Endothelial cell of hepatic sinusoid (primary cell): ENCODE measurements around the gene CXADR.

ENCODE experiments used
- in situ Hi-C: cut with HindIII; loops from 2 replicates; pipeline ENCODE4 v1.10.0; 2017; ENCODE audit warnings: low sequenced_read_pairs

CXADR gene

DNA sequence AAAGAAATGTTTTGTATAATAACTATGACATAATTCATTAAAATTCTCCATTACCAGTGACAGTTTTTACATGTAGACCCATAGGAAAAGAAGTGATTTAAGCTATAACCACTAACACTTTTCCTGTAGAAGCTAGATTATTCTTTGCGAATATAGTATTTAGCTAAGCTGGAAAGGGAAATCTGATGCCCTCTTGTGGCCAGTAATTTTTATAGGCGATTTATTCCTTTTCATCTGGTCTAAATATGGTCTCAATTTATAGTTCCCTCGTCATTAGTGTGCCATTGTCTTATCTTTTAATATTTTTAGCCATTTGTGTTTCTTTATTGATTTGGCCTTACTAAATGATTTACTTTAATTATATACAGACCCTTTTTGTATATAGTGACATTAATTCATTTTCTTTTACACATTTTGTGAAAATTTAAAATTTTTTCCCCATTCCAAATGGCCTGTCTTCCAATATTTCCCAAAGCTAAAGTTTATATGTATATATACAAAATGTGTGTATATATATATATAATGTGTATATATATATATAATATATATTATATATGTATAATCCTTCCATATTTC lies 73.1 kb downstream of the CXADR start:
- in situ Hi-C loops, result no loop called here

- in situ Hi-C loops, result no loop called here
Measured at GRCh38 chr21:17590430-17590829, 77.6 kb downstream of the CXADR start.

DNA sequence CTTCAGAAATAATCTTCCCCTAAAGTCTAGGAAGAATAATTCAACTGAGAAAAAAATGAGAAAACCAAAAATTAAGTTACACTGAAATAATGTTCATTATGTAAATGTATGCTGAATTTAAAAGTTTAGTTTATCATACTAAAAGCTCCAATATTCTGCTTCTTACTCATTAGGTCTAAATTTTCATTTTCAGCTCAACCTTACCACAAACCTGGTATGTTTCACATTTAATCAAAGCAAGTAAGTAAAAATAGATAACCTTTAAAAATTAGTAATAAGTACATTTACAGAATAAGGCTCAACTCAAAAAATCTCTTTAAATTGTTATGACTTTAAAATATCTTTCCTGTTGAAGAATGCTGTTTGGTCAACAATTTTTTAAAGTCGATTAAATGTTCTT lies 84.8 kb downstream of the CXADR start:
- in situ Hi-C loops, result no loop called here

DNA sequence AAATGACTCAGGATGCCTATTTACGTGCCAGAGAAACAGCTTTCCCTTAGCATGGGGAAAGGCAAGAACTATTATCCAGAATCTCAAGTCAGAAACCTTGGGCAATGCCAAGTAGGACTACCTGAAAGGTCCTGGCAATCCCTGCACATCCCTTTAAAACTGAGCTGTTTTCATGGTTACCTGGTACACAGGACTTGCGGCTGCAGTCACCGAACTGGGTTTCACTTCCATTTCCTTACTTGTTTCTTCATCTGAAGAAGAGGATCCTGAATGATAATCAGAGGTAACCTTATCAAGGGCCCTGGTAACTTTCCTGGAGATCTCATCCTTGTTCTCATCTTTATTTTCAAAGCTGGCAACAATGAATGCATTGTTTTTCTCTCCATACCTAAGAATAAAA lies 85.6 kb downstream of the CXADR start:
- in situ Hi-C loops, result no loop called here

GRCh38 chr21:17602874-17603273 lies 90.0 kb downstream of the CXADR start:
- in situ Hi-C loops, result no loop called here

- in situ Hi-C loops, result no loop called here
Measured at GRCh38 chr21:17607684-17608083, 94.8 kb downstream of the CXADR start.

DNA sequence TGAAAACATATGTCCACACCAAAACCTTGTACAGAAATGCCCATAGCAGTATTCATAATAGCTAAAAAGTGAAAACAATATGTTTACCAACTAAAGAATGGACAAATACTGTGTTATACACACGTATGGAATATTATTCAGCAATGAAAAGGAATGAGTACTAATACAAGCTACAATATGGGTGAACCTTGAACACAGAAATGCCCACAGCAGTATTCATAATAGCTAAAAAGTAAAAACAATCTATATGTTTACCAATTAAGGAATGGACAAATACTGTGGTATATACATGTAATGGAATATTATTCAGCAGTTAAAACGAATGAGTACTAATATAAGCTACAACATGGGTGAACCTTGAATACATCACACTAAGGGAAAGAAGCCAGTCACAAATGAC lies 96.8 kb downstream of the CXADR start:
- in situ Hi-C loops, result no loop called here

GRCh38 chr21:17610911-17611310 lies 98.1 kb downstream of the CXADR start:
- in situ Hi-C loops, result no loop called here

DNA sequence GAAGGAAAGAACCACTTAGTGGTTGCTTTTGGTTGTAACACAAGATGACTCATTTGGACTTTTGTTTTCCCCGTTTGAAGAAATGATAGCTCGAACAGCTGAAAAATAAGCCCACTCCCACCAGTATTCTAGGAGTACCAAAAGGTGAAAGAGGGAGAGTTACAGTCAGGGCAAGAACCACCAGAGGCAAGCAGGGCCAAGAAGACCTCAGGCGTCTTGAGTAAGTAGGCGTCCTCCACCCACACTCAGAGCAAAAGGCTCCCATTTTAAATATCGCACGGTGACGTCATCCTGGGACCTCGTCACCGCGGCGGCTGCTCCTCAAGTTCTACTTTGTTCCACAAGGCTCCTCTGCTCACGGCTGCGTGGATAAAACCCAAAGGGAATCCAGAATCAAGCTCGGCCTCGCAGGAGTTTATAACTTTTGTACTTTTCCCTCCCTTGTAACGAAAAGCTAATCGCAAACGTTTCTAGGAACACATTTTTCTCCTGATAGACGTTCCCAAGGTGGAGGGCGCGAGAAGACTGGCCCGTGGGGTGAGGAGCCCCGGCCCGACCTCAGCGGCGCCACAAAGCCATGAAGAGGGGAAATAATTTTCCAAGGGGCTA lies 98.7 kb downstream of the CXADR start:
- in situ Hi-C loops, result no loop called here

DNA sequence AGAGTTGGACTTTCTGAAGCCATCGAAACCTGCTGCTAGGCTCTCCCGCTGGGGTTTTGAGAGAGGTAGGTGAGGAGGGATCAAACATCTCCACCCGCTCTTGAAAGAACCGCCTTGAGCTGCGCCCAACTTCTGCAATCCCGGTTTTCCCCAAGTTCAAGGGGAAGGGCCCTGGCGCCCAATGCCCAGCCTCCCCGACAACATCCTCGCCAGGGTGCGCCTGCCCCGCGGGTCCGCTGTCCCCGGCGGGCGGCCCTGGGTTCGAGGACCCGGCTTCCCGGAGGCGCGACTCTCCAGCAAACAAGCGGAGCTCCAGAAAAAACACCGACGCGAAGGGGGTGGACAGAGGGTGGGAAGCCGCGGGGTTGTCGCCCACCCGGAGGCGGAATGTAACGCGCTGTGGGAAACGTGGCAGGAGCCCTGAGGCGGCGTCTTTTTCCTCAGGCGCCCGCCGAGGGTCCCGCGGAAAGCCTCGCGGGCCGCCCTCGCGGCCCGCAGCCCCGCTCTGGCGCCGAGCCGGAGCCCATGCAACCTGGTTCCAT lies 99.3 kb downstream of the CXADR start:
- in situ Hi-C loops, result no loop called here

DNA sequence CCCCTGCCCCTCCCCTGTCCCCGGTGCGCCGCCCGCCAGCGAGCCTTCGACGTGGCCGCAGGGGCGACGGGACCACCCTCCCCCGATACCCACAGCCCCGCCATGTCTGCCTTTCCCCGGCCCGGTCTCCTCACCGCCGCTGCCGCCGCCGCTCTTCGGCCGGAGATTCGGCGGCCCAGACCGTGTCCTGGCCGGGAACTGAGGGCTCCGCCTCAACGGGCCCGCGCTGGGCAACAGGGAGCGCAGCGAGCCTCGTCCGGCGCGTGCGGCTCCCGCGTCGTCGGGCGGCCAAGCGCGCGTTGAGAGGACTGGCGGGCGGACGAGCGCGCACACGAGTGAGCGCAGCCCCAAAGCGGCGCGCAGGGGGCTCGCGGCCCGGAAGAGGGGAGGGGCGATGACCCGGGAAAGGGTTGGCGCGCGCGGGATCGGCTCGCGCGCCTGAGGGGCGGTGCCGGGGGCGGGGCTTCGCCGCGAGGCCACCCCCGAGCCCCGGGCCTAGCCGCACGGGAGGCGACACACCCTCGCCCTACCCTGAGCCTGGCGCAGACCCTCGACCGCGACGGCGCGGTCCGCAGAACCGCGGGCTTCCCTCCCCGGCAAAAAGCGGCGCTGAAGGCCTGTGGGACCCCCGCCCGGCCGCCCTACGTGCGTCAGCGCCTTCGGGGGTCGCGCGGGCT lies 99.9 kb downstream of the CXADR start, which contains the start of gene BTG3:
Gene BTG3, minus strand, starts transcription at position 337 of the 677 bp plus-strand sequence. CDS start 3,757 bp downstream, outside the sequence.
- in situ Hi-C loops, result no loop called here

- in situ Hi-C loops, result no loop called here
Measured at GRCh38 chr21:17613242-17613676, 100.4 kb downstream of the CXADR start.

- in situ Hi-C loops, result no loop called here
Measured at GRCh38 chr21:17616831-17617230, 104.0 kb downstream of the CXADR start.

- in situ Hi-C loops, result no loop called here
Measured at GRCh38 chr21:17622018-17622417, 109.2 kb downstream of the CXADR start.

DNA sequence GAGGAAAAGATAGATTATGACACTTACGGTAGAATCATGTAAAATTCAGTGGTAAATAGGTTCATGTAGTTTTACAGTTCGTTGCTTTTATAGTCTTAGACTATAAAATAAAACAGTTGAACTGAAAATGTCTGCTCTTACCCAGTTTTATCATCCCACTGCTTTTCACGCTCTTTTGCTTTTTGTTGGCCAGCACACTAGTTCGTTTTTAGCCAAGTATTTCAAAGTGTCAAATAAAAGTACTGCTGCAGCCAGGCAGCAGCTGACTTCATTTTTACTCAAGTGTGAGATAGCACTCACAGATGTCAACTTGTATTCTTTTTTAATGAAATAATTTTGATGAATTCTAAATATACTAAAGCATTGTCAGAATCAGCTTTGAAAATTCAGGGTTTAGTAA lies 118.4 kb downstream of the CXADR start:
- in situ Hi-C loops, result no loop called here

- in situ Hi-C loops, result no loop called here
Measured at GRCh38 chr21:17636711-17637110, 123.9 kb downstream of the CXADR start.

GRCh38 chr21:17640821-17641220 lies 128.0 kb downstream of the CXADR start:
- in situ Hi-C loops, result no loop called here
